Vagina (tissue), 2 donors: Measurements from ENCODE around the gene MAP2K5.

Source experiments
- CTCF ChIP-seq, 3 experiments: fragments of 450-650 bp in 2 of 3; fragments of 200-600 bp in 1 of 3; sonication (generic) in 1 of 3; IDR thresholded peaks; one replicate each; pipeline ENCODE4 v1.5.1; 2017 to 2019; ENCODE audit warnings: antibody characterized with exemption in 3 of 3, mild to moderate bottlenecking in 2 of 3, moderate library complexity in 2 of 3
- POLR2A ChIP-seq, 2 donors: fragments of 450-650 bp; IDR thresholded peaks; one replicate each; pipeline ENCODE4 v1.6.1; 2017; ENCODE audit warnings: antibody characterized with exemption in 2 of 2, mild to moderate bottlenecking in 2 of 2, moderate library complexity in 2 of 2
- POLR2AphosphoS5 ChIP-seq, 2 donors: sonication (generic); formaldehyde crosslinking; IDR thresholded peaks; one replicate each; pipeline ENCODE4 v1.9.0; 2017; ENCODE audit warnings: antibody characterized with exemption in 2 of 2, mild to moderate bottlenecking in 2 of 2, low read depth in 1 of 2; ENCODE audit not compliant: insufficient read depth in 1 of 2

GRCh38 chr15:67824976-67825880, 282.7 kb downstream of the MAP2K5 start, which contains the start of gene SKOR1:
- no peak for TF ChIP-seq CTCF (IDR thresholded peaks at IDR 0.05)
- no peak for TF ChIP-seq POLR2A (IDR thresholded peaks at IDR 0.05)
- no peak for TF ChIP-seq POLR2AphosphoS5 (IDR thresholded peaks at IDR 0.05; ENCODE audit: insufficient read depth in 1 of 2, low read depth in 1 of 2)
